ENCODE measurements around the gene METAP2.

METAP2 gene

GRCh38 chr12:95554532-95555071, 80.7 kb downstream of the METAP2 start:
- no peak for TF ChIP-seq CTCF (conservative IDR thresholded peaks at IDR 0.05; ENCODE audit: low read depth)
- H3K27ac ChIP-seq: no peak overlapping the region
- ChIA-PET CTCF (interaction anchor here (0.6 kb wide), 1 partner anchor 22 kb away, joined by 4 read pairs; no protein-coding TSS in a partner anchor), POLR2A (ENCODE audit: low non-redundant PET) (no interaction called here)
- no peak for DNase-seq (ENCODE audit: low spot score)

- ChIA-PET POLR2A (ENCODE audit: low non-redundant PET) (no interaction called here), CTCF (interaction anchor here (0.6 kb wide), 1 partner anchor 1523 kb away, joined by 3 read pairs; no protein-coding TSS in a partner anchor)
- no peak overlapping the region for H3K27ac ChIP-seq
- no peak for TF ChIP-seq CTCF (conservative IDR thresholded peaks at IDR 0.05; ENCODE audit: low read depth)
- DNase-seq (ENCODE audit: low spot score): no peak
These were observed 83.7 kb downstream of the METAP2 start for GRCh38 chr12:95557625-95558024.
